SK-N-MC (cell line): ENCODE measurements around the gene ELOVL6.

Source experiments
- DNase-seq: peaks from one replicate; pipeline ENCODE4 v3.0.0-alpha.2; 2011; ENCODE audit warnings: low read depth, low spot score
- H3K27ac ChIP-seq: fragments of 200-600 bp; sonication (generic); 2 replicates; pipeline ENCODE4 v1.5.1; 2016; ENCODE audit warnings: mixed run types
- H3K36me3 ChIP-seq: fragments of 200-600 bp; sonication (generic); 2 replicates; pipeline ENCODE4 v1.6.1; 2017; ENCODE audit warnings: antibody characterized with exemption, low read length, mixed read lengths; ENCODE audit not compliant: insufficient read depth
- H3K4me3 ChIP-seq: fragments of 200-600 bp; sonication (generic); 2 replicates; pipeline ENCODE4 v1.5.1; 2016
- H3K9ac ChIP-seq: fragments of 200-600 bp; sonication (generic); 2 replicates; pipeline ENCODE4 v1.8.0; 2017; ENCODE audit warnings: mixed run types, mixed read lengths; ENCODE audit not compliant: insufficient read length
- H3K9me3 ChIP-seq: fragments of 200-600 bp; sonication (generic); 2 replicates; pipeline ENCODE4 v1.6.1; 2017; ENCODE audit warnings: low read depth, mild to moderate bottlenecking, antibody characterized with exemption, low read length, moderate library complexity, mixed read lengths
- EZH2 ChIP-seq: fragments of 200-600 bp; sonication (generic); IDR thresholded peaks from one replicate; pipeline ENCODE4 v1.6.1; 2017; ENCODE audit warnings: antibody characterized with exemption
- FOXP2 ChIP-seq: optimal IDR thresholded peaks from 2 replicates; pipeline ENCODE3; 2011; ENCODE audit warnings: mild to moderate bottlenecking, moderate library complexity; ENCODE audit not compliant: insufficient read depth; ENCODE audit errors: extremely low read length, control extremely low read depth
- POLR2AphosphoS5 ChIP-seq: IDR thresholded peaks from 2 replicates; pipeline ENCODE4 v1.6.1; 2012; ENCODE audit warnings: mild to moderate bottlenecking, low read depth, low read length, borderline replicate concordance

Gene ELOVL6

GRCh38 chr4:110064934-110065333, 133.5 kb downstream of the ELOVL6 start:
- no peak for DNase-seq
- no peak overlapping the region for H3K9ac ChIP-seq
- no peaks in the 10 kb centered on the region for H3K36me3 ChIP-seq
- TF ChIP-seq EZH2 (no peak), POLR2AphosphoS5 (no peak), FOXP2 (no peak)
- no peak overlapping the region for H3K27ac ChIP-seq
- no peaks in the 10 kb centered on the region for H3K9me3 ChIP-seq
- H3K4me3 ChIP-seq, result no peak overlapping the region

- TF ChIP-seq EZH2 (no peak), FOXP2 (no peak), POLR2AphosphoS5 (no peak)
- Histone ChIP-seq H3K9ac (no peak overlapping the region), H3K9me3 (no peaks in the 10 kb centered on the region), H3K27ac (no peak overlapping the region), H3K36me3 (no peaks in the 10 kb centered on the region), H3K4me3 (no peak overlapping the region)
- no peak for DNase-seq
These were observed 134.1 kb downstream of the ELOVL6 start for GRCh38 chr4:110064295-110064694.

- no peak for TF ChIP-seq POLR2AphosphoS5
- no peak for TF ChIP-seq EZH2
- TF ChIP-seq FOXP2, result no peak
These were observed 136.2 kb downstream of the ELOVL6 start for GRCh38 chr4:110062166-110062565.

GRCh38 chr4:110061076-110061475, 137.3 kb downstream of the ELOVL6 start:
- Histone ChIP-seq H3K9ac (no peak overlapping the region), H3K36me3 (no peaks in the 10 kb centered on the region), H3K9me3 (no peaks in the 10 kb centered on the region), H3K27ac (no peak overlapping the region), H3K4me3 (no peak overlapping the region)
- DNase-seq, result no peak
- TF ChIP-seq FOXP2 (no peak), EZH2 (no peak), POLR2AphosphoS5 (no peak)

More at GRCh38 chr4:110062166-110062565, 136.2 kb downstream of the ELOVL6 start:
- H3K9ac ChIP-seq, result no peak overlapping the region
- no peak for DNase-seq
- H3K27ac ChIP-seq, result no peak overlapping the region
- no peak overlapping the region for H3K4me3 ChIP-seq
- H3K36me3 ChIP-seq, result no peaks in the 10 kb centered on the region
- H3K9me3 ChIP-seq, result no peaks in the 10 kb centered on the region

- no peak for DNase-seq
- H3K9ac ChIP-seq, result no peak overlapping the region
- H3K27ac ChIP-seq, result no peak overlapping the region
These were observed 138.7 kb downstream of the ELOVL6 start for GRCh38 chr4:110059556-110060191.

GRCh38 chr4:110058677-110059076, 139.7 kb downstream of the ELOVL6 start:
- Histone ChIP-seq H3K27ac (no peak overlapping the region), H3K9ac (no peak overlapping the region), H3K36me3 (no peaks in the 10 kb centered on the region), H3K4me3 (no peak overlapping the region), H3K9me3 (no peaks in the 10 kb centered on the region)
- no peak for DNase-seq
- TF ChIP-seq POLR2AphosphoS5 (no peak), FOXP2 (no peak), EZH2 (no peak)

More at GRCh38 chr4:110059556-110060191, 138.7 kb downstream of the ELOVL6 start:
- Histone ChIP-seq H3K4me3 (no peak overlapping the region), H3K36me3 (no peaks in the 10 kb centered on the region), H3K9me3 (no peaks in the 10 kb centered on the region)
- TF ChIP-seq POLR2AphosphoS5, result no peak
- no peak for TF ChIP-seq EZH2
- no peak for TF ChIP-seq FOXP2

- H3K9me3 ChIP-seq, result no peaks in the 10 kb centered on the region
- H3K9ac ChIP-seq, result no peak overlapping the region
- no peak for DNase-seq
- no peaks in the 10 kb centered on the region for H3K36me3 ChIP-seq
- H3K27ac ChIP-seq, result no peak overlapping the region
- no peak overlapping the region for H3K4me3 ChIP-seq
- TF ChIP-seq POLR2AphosphoS5, result no peak
- no peak for TF ChIP-seq EZH2
- no peak for TF ChIP-seq FOXP2
These were observed 143.2 kb downstream of the ELOVL6 start for GRCh38 chr4:110055158-110055768.

- no peaks in the 10 kb centered on the region for H3K36me3 ChIP-seq
- H3K4me3 ChIP-seq, result peak overlapping the region; percentile 7; the same call in 1 of the 2 replicates
- no peak for TF ChIP-seq POLR2AphosphoS5
- no peak for TF ChIP-seq FOXP2
- no peak for TF ChIP-seq EZH2
- H3K9ac ChIP-seq, result no peak overlapping the region
- H3K27ac ChIP-seq, result no peak overlapping the region
- no peaks in the 10 kb centered on the region for H3K9me3 ChIP-seq
- no peak for DNase-seq
These were observed 148.2 kb downstream of the ELOVL6 start for GRCh38 chr4:110049951-110050925.
